Heart right ventricle (tissue), 16 donors: Measurements from ENCODE around the gene TICAM1. TPM values are rescaled to one million over a fixed set of nuclear protein-coding genes. Genes with fewer than 3 reads are reported as not detected.
"Not testable (repeated sequence)": the region's sequence is repeated elsewhere in the genome, so short reads cannot be mapped to it uniquely, and the experiment has no call there.

Experiments
- ATAC-seq, 8 donors: fragments of 200-7000 bp; cut with Tn5 transposase; one replicate each; pipeline ENCODE4 v1.9.1; 2020; ENCODE audit warnings: mild to moderate bottlenecking in 8 of 8, moderate library complexity in 8 of 8, moderate number of reproducible peaks in 1 of 8
- DNase-seq, 2 donors: peaks; one replicate each; pipeline ENCODE4 v3.0.0-alpha.2; 2020
- H3K27ac ChIP-seq, 10 donors: fragments of 200-600 bp; sonication (generic) in 2 of 10; one replicate each; pipeline versions ENCODE4 v1.5.0 to v1.8.0; 2020 to 2022; ENCODE audit warnings: mild to moderate bottlenecking in 3 of 10
- H3K27me3 ChIP-seq, 7 donors: fragments of 200-600 bp; one replicate each; pipeline ENCODE4 v1.8.0; 2021 to 2022; ENCODE audit warnings: mild to moderate bottlenecking in 2 of 7
- H3K36me3 ChIP-seq, 9 donors: fragments of 200-600 bp; sonication (generic) in 1 of 9; one replicate each; pipeline versions ENCODE4 v1.5.0 to v1.8.0; 2020 to 2022; ENCODE audit warnings: mild to moderate bottlenecking in 2 of 9
- H3K4me1 ChIP-seq, 9 donors: fragments of 200-600 bp; sonication (generic) in 1 of 9; one replicate each; pipeline versions ENCODE4 v1.5.0 to v1.8.0; 2020 to 2022; ENCODE audit warnings: mild to moderate bottlenecking in 4 of 9
- H3K4me3 ChIP-seq, 10 donors: fragments of 200-600 bp; sonication (generic) in 2 of 10; one replicate each; pipeline versions ENCODE4 v1.5.0 to v1.8.0; 2020 to 2022; ENCODE audit warnings: mild to moderate bottlenecking in 7 of 10, moderate library complexity in 2 of 10
- H3K9me3 ChIP-seq, 11 donors: fragments of 200-600 bp in 10 of 11; sonication (generic) in 2 of 11; one replicate each; pipeline versions ENCODE4 v1.5.0 to v1.8.0; 2013 to 2022; ENCODE audit warnings: mild to moderate bottlenecking in 2 of 11, control low read depth in 1 of 11, moderate library complexity in 1 of 11
- CTCF ChIP-seq, 9 donors: fragments of 200-600 bp; sonication (generic) in 2 of 9; IDR thresholded peaks; one replicate each; pipeline versions ENCODE4 v1.5.0 to v1.8.0; 2021 to 2022; ENCODE audit warnings: antibody characterized with exemption in 9 of 9, mild to moderate bottlenecking in 5 of 9, moderate library complexity in 1 of 9
- WGBS, 2 donors: extraction: QIAGEN DNeasy Blood & Tissue Kit; methylation state at CpG; one replicate each; pipeline ENCODE4 v1.1.7; 2013; ENCODE audit warnings: inconsistent platforms in 1 of 2; 5-methylcytosine and 5-hydroxymethylcytosine counted together
- intact Hi-C, 10 donors: fragments of 100-400 bp; cut with DNase I; formaldehyde crosslinking; loops; one replicate each; pipeline versions ENCODE4 v1.11.1 to v1.14.2; 2022
- polyA plus RNA-seq, 2 donors: library from polyadenylated mRNA; stranded (reverse); fragments of 200-250 nt; gene quantifications; one replicate each; pipeline ENCODE4 v1.2.3, GENCODE V29; 2013
- total RNA-seq, 10 donors: library from RNA; stranded (reverse); fragmentation: NEBNext Ultra II Directional in 3 of 10; extraction: Animal tissue kit (Norgen Biotek cat#: 25700) in 3 of 10; gene quantifications; one replicate each; pipeline versions ENCODE4 v1.2.1 to v1.2.4, GENCODE V29; 2021 to 2023
- donor health status: Arrhythmogenic right ventricular cardiomyopathy.
- donor health status: ischemic (EF 13 %, LVEDD 7.1; RV severe dilation, severe dysfunction).
- donor health status: healthy with polysubstance abuse.
- donor health status: DM: no; HTN: yes; CAD: no.
- donor health status: DM: no; HTN: no; CAD: no.
- donor health status: ischemic (EF 25% LVEDD 6.9; RV normal size, moderate dysfunction).
- donor health status: ischemic (EF 25% LVEDD 5.7; RV mildly dilated, moderate dysfunction).
- donor health status: healthy.
- donor health status: DM: yes; HTN: yes; CAD: no.
- donor health status: Ischemic cardiomyopathy.
- donor health status: ischemic (EF 35%, LVEDD 5.7; RV mildly dilated, moderate dysfunction).
- donor health status: nonischemic (EF 11% LVEDD 7.7; RV severe dilation, severe dysfunction).
- donor health status: DM: yes; HTN: yes; CAD: no.
- donor health status: PGD.
- donor health status: ischemic (EF 29% LVEDD 5.4; RV normal size, mild dysfunction).
- donor health status: nonischemic (EF 23%, LVEDD 6.1; RV moderate dilation, normal function).

Gene TICAM1
- total and polyA plus RNA-seq, 12 donors: 4.5 to 11.1 (median 6.4) TPM

GRCh38 chr19:4851551-4852290 lies 20.2 kb upstream of the TICAM1 start:
- H3K4me3 ChIP-seq: no peak overlapping the region
- peaks cover 0 to 100% (median 8%) of the 10 kb centered on the region in 9 donors for H3K36me3 ChIP-seq
- intact Hi-C loops: loop anchor here (1.0 to 5.0 kb wide), 5 partner anchors 40 to 44 kb away; no protein-coding TSS in a partner anchor
- H3K9me3 ChIP-seq: no peaks in the 10 kb centered on the region
- no peaks in the 10 kb centered on the region for H3K27me3 ChIP-seq
- no peak overlapping the region for H3K27ac ChIP-seq
- 77 to 79% methylated on average over 42 of the region's 42 CpGs for WGBS, 2 donors
- TF ChIP-seq CTCF (IDR thresholded peaks at IDR 0.05): peak; percentile 75 to 93 (median 86)
- DNase-seq: peak; percentile 70 to 81
- peaks cover 0 to 3% (median 0%) of the 10 kb centered on the region in 9 donors for H3K4me1 ChIP-seq
- peak; percentile 66 to 91 (median 80) for ATAC-seq

- Histone ChIP-seq H3K4me3 (no peak overlapping the region), H3K9me3 (no peaks in the 10 kb centered on the region), H3K27ac (no peak overlapping the region), H3K27me3 (no peaks in the 10 kb centered on the region), H3K4me1 (no peaks in the 10 kb centered on the region), H3K36me3 (peaks cover 0 to 100% (median 11%) of the 10 kb centered on the region in 9 donors)
- no peak for DNase-seq
- ATAC-seq: no peak
- no peak for TF ChIP-seq CTCF (IDR thresholded peaks at IDR 0.05)
- intact Hi-C loops: no loop called here
- WGBS, 2 donors: 96% methylated on average over 7 of the region's 7 CpGs
Measured at GRCh38 chr19:4849019-4849418, 17.5 kb upstream of the TICAM1 start.

GRCh38 chr19:4847190-4847973 lies 15.9 kb upstream of the TICAM1 start:
- TF ChIP-seq CTCF (IDR thresholded peaks at IDR 0.05): no peak
- 94 to 97% methylated on average over 23 of the region's 23 CpGs for WGBS, 2 donors
- DNase-seq (no peak), ATAC-seq (no peak)
- Histone ChIP-seq H3K4me3 (no peak overlapping the region), H3K4me1 (no peaks in the 10 kb centered on the region), H3K27me3 (no peaks in the 10 kb centered on the region), H3K27ac (no peak overlapping the region), H3K9me3 (no peaks in the 10 kb centered on the region), H3K36me3 (peaks cover 0 to 100% (median 11%) of the 10 kb centered on the region in 9 donors)
- intact Hi-C loops: no loop called here

- DNase-seq, H3K27me3 ChIP-seq, ATAC-seq, H3K9me3 ChIP-seq, intact Hi-C loops, H3K4me3 ChIP-seq, H3K27ac ChIP-seq, H3K4me1 ChIP-seq: not testable (repeated sequence)
- peaks cover 0 to 98% (median 11%) of the 10 kb centered on the region in 9 donors for H3K36me3 ChIP-seq
- WGBS, 2 donors: 70 to 74% methylated on average over 6 to 9 of the region's 9 CpGs
Measured at GRCh38 chr19:4845975-4846374, 14.5 kb upstream of the TICAM1 start.
